SJSA1 (cell line): ENCODE data around the gene IQCB1. TPM values are rescaled to one million over a fixed set of nuclear protein-coding genes. Genes with fewer than 3 reads are reported as not detected.
"Not testable (repeated sequence)": the region's sequence is repeated elsewhere in the genome, so short reads cannot be mapped to it uniquely, and the experiment has no call there.

Source experiments
- DNase-seq, 2 experiments: peaks; one replicate each; pipeline ENCODE4 v3.0.0-alpha.2; 2015 to 2020; ENCODE audit warnings: low spot score in 2 of 2, low read depth in 1 of 2
- H3K27ac ChIP-seq: fragments of 250-450 bp; sonication (Bioruptor Pico); 2 replicates; pipeline ENCODE4 v1.5.1; 2020; ENCODE audit warnings: mild to moderate bottlenecking, moderate library complexity
- H3K27me3 ChIP-seq: fragments of 250-450 bp; sonication (Bioruptor Pico); replicated peaks from 2 replicates; pipeline ENCODE4 v1.5.1; 2020; ENCODE audit warnings: mild to moderate bottlenecking, moderate library complexity
- H3K36me3 ChIP-seq: fragments of 250-450 bp; sonication (Bioruptor Pico); 2 replicates; pipeline ENCODE4 v1.5.1; 2020; ENCODE audit warnings: mild to moderate bottlenecking
- H3K4me1 ChIP-seq: fragments of 250-450 bp; sonication (Bioruptor Pico); replicated peaks from 2 replicates; pipeline ENCODE4 v1.6.1; 2021; ENCODE audit warnings: mild to moderate bottlenecking
- H3K4me3 ChIP-seq: fragments of 250-450 bp; sonication (Bioruptor Pico); 2 replicates; pipeline ENCODE4 v1.5.1; 2020; ENCODE audit warnings: mild to moderate bottlenecking
- H3K9me3 ChIP-seq: fragments of 250-450 bp; sonication (Bioruptor Pico); replicated peaks from 2 replicates; pipeline ENCODE4 v1.5.1; 2020; ENCODE audit warnings: mild to moderate bottlenecking
- total RNA-seq: library from RNA; depleted of rRNA; stranded (reverse); fragments of >200 nt; shearing (Covaris generic); gene quantifications from 2 replicates; pipeline ENCODE4 v1.2.3, GENCODE V29; 2014; rRNA removed

IQCB1 gene
- total RNA-seq: 25.3 and 28.6 TPM in 2 replicates

DNA sequence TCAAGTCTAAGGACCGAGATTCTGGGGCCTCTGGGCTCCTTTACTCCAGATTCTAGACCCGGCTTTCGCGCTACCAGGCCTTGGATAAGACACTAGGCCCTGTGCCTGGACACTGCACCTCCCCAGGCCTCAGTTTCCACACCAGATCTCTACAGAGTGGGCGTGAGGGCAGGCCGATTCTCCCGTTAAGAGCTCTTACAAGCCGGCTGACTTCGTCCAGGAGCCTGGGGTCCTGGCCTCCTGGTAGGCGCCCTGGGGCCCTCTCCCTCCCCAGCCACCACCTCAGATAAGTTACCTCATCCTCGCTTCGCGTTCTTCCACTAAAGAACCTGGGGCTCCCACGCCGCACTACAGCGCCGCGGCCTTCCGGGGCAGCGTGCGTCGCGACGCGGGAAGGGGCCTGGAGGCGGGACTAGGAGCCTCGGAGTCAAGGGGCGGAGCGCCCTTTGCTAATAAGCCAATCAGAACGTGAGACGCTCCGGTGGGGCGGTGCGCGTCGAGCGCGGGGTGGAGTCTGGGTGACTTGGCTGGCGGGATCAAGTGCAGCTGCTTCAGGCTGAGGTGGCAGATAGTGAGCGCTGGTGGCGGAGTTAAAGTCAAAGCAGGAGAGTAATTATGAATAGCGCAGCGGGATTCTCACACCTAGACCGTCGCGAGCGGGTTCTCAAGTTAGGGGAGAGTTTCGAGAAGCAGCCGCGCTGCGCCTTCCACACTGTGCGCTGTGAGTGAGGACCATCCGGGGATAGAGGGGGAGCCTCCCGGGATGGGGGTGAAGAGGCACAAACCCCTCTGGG lies at the start of gene IQCB1, which contains the start of gene EAF2:
TSS of gene IQCB1 (minus strand) at position 390 of the 794 bp plus-strand sequence. CDS start 6,100 bp downstream, outside the sequence.
TSS of gene EAF2 (plus strand) at position 539 of the 794 bp plus-strand sequence. CDS start at position 616, 77 bp downstream.
- H3K4me1 ChIP-seq: peaks cover 3% of the 10 kb centered on the region; the same call in 1 of the 2 replicates
- peak within 1 kb of the TSS; percentile 53 for H3K4me3 ChIP-seq
- H3K9me3 ChIP-seq: no peaks in the 10 kb centered on the region
- peaks cover 27% of the 10 kb centered on the region for H3K36me3 ChIP-seq
- peaks cover 15% of the 10 kb centered on the region for H3K27me3 ChIP-seq
- H3K27ac ChIP-seq: peak within 1 kb of the TSS; percentile 52
- DNase-seq: peak; percentile 86 to 89

DNA sequence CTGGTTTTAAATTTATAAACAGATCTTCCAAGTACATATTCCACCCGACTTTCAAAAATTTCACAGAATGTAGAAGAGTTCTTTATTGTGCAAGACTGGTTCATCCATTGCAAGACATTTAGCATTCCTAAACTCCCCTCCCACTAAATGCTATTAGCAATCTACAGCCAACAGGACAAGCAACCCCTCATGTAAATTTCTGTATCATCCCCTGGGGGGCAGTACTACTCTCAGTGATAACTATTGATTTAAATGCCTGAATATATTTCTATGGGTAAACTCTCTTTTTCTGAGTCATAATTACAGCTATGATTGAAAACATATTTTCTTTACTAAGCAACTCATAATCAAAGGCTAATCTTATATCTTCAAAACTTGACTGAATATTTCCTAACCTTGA lies 48.6 kb upstream of the IQCB1 start:
- H3K27ac ChIP-seq: no peak overlapping the region
- DNase-seq: no peak
- no peaks in the 10 kb centered on the region for H3K36me3 ChIP-seq
- no peaks in the 10 kb centered on the region for H3K9me3 ChIP-seq
- no peaks in the 10 kb centered on the region for H3K27me3 ChIP-seq
- no peak overlapping the region for H3K4me3 ChIP-seq
- no peaks in the 10 kb centered on the region for H3K4me1 ChIP-seq

DNA sequence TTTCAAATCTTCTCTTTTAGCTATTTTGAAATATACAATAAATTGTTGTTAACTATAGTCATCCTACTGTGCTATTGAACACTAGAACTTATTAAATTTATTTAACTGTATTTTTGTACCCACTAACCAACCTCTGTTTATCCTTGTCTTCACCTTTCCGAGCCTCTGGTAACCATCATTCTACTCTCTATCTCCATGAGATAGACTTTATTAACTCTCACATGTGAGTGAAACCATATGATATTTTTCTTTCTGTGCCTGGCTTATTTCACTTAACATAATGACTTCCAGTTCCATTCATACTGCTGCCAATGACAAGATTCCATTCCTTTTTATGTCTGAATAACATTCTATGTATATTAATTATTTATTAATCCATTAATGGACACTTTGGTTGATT lies 43.6 kb upstream of the IQCB1 start:
- H3K9me3 ChIP-seq: no peaks in the 10 kb centered on the region
- no peaks in the 10 kb centered on the region for H3K27me3 ChIP-seq
- no peaks in the 10 kb centered on the region for H3K36me3 ChIP-seq
- H3K4me3 ChIP-seq: no peak overlapping the region
- H3K27ac ChIP-seq: no peak overlapping the region
- H3K4me1 ChIP-seq: no peaks in the 10 kb centered on the region
- no peak for DNase-seq

DNA sequence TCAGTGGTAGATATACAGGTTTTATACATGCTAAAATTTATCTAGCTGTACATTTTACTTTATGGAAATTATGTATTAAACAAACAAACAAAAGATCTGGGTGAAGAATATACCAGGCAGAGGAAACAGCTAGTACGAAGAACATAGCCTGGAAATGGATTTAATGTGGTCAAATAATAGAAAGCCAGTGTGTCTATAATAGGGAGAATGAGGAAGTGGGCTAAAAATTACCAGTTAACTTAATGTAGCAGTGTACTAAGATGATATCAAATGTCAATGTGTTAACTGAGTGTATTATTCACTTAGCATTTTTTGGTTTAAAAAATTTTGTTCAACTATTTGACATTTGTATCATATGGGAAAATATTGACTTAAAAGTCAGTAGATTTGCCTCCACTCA lies 36.6 kb upstream of the IQCB1 start:
- H3K27ac ChIP-seq: no peak overlapping the region
- no peaks in the 10 kb centered on the region for H3K36me3 ChIP-seq
- H3K27me3 ChIP-seq: no peaks in the 10 kb centered on the region
- no peak overlapping the region for H3K4me3 ChIP-seq
- no peak for DNase-seq
- H3K4me1 ChIP-seq: no peaks in the 10 kb centered on the region
- H3K9me3 ChIP-seq: no peaks in the 10 kb centered on the region

DNA sequence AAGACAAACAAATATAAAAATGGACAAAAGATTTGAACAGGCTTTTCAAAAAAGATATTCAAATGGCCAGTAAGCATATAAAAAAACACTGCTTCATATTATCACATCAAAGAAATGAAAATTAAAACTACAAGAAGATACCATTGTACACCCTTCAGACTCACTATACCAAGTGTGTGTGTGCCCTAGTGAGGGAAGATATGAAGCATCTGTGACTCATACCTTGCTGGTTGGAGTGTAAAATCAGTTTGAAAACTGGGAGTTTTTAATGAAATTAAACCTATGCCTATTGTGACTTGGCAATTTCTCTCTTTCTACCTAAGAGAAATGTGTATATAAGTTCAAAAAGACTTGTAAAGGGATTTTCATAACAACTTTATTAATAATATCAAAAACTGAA lies 35.9 kb upstream of the IQCB1 start:
- Histone ChIP-seq H3K4me3 (no peak overlapping the region), H3K4me1 (no peaks in the 10 kb centered on the region), H3K27ac (no peak overlapping the region), H3K27me3 (no peaks in the 10 kb centered on the region), H3K9me3 (no peaks in the 10 kb centered on the region), H3K36me3 (no peaks in the 10 kb centered on the region)
- DNase-seq: no peak

DNA sequence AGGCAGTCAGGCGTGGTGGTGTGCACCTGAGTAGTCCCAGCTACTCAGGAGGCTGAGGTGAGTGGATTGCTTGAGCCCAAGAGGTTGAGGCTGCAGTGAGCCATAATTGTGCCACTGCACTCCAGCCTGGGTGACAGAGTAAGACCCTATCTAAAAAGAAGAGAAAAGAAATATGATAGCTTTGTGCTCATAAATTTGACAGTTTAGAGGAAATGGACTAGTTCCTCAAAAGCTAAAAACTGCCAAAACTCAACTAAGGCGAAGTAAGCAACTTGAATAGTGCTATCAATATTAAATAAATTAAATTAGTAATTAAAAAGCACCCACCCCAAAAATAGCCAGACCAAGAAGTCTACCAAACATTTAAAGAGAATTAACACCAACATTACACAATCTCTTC lies 34.9 kb upstream of the IQCB1 start:
- H3K4me3 ChIP-seq: no peak overlapping the region
- H3K9me3 ChIP-seq: no peaks in the 10 kb centered on the region
- DNase-seq: no peak
- H3K4me1 ChIP-seq: no peaks in the 10 kb centered on the region
- H3K27ac ChIP-seq: no peak overlapping the region
- H3K36me3 ChIP-seq: no peaks in the 10 kb centered on the region
- H3K27me3 ChIP-seq: no peaks in the 10 kb centered on the region

DNA sequence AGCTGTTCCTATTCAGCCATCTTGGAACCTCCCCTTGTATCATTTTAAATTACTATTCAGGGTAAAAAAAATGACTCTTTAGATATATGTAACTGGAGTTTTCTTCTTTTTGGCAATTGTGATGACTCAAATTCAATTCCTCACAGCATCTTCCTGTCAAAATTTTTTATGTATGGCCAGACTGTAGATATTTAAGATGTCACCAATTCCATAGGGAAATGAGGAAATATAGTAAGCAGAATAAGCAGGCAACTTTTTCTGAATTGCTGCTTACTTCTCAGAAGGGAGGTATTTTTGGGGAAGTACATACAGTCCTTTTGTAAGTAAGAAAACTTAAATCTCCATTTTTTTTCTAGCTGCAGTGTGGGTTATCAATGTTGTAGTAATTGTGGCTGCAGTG lies 28.9 kb upstream of the IQCB1 start:
- DNase-seq: no peak
- no peaks in the 10 kb centered on the region for H3K36me3 ChIP-seq
- H3K9me3 ChIP-seq: no peaks in the 10 kb centered on the region
- no peaks in the 10 kb centered on the region for H3K27me3 ChIP-seq
- no peak overlapping the region for H3K4me3 ChIP-seq
- no peaks in the 10 kb centered on the region for H3K4me1 ChIP-seq
- no peak overlapping the region for H3K27ac ChIP-seq

GRCh38 chr3:121863247-121863646 lies 28.4 kb upstream of the IQCB1 start:
- H3K4me3 ChIP-seq, H3K9me3 ChIP-seq, DNase-seq, H3K36me3 ChIP-seq, H3K27ac ChIP-seq, H3K27me3 ChIP-seq, H3K4me1 ChIP-seq: not testable (repeated sequence)

- DNase-seq, H3K4me1 ChIP-seq, H3K4me3 ChIP-seq: not testable (repeated sequence)
Measured at GRCh38 chr3:121857778-121858177, 22.9 kb upstream of the IQCB1 start.

GRCh38 chr3:121855555-121855954 lies 20.7 kb upstream of the IQCB1 start:
- Histone ChIP-seq H3K27me3 (no peaks in the 10 kb centered on the region), H3K36me3 (no peaks in the 10 kb centered on the region), H3K27ac (no peak overlapping the region), H3K4me3 (no peak overlapping the region), H3K9me3 (no peaks in the 10 kb centered on the region), H3K4me1 (no peaks in the 10 kb centered on the region)
- DNase-seq: no peak

More at GRCh38 chr3:121857778-121858177, 22.9 kb upstream of the IQCB1 start:
- H3K27me3 ChIP-seq, H3K36me3 ChIP-seq, H3K9me3 ChIP-seq, H3K27ac ChIP-seq: not testable (repeated sequence)

DNA sequence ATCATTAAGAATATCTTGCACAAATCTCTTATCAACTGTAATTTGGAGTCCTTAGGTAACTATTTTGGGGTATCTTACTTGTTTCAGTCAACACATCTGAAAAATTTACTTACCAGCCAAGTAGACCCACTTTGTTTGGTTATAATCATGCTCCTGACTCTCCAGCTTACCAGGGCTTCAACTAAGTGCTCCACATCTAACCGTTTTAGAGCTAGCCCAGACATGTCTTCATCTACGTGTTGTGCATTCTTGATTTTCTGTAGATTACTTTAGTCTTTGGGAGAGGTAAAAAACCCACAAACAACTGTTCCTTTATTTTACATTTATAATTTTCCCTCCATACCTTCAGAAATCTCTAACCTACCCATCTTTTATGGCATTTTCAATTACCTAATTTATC lies 17.4 kb upstream of the IQCB1 start:
- H3K27me3 ChIP-seq: no peaks in the 10 kb centered on the region
- no peaks in the 10 kb centered on the region for H3K36me3 ChIP-seq
- H3K27ac ChIP-seq: no peak overlapping the region
- H3K4me1 ChIP-seq: no peaks in the 10 kb centered on the region
- H3K9me3 ChIP-seq: no peaks in the 10 kb centered on the region
- H3K4me3 ChIP-seq: no peak overlapping the region
- no peak for DNase-seq

DNA sequence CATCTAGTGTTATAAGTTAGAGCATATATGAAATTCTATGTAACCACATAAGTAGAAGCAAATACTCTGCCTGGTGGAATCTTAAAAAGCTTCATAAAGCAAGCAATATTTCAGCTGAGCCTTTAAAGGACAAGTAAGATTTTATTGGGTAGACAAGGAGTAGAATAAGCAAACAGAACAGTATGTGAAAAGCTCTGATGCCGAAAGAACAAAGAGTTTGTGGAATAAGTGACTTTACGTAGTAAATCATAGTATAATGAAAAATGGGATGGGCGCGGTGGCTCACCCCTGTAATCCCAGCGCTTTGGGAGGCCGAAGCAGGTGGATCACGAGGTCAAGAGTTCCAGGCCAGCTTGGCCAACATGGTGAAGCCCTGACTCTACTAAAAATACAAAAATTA lies 10.0 kb upstream of the IQCB1 start:
- no peak overlapping the region for H3K4me3 ChIP-seq
- no peaks in the 10 kb centered on the region for H3K4me1 ChIP-seq
- no peaks in the 10 kb centered on the region for H3K36me3 ChIP-seq
- H3K27me3 ChIP-seq: peaks cover 3% of the 10 kb centered on the region; the same call in 1 of the 2 replicates
- no peak for DNase-seq
- no peak overlapping the region for H3K27ac ChIP-seq
- no peaks in the 10 kb centered on the region for H3K9me3 ChIP-seq

- no peak overlapping the region for H3K4me3 ChIP-seq
- H3K27me3 ChIP-seq: peaks cover 18% of the 10 kb centered on the region
- no peaks in the 10 kb centered on the region for H3K36me3 ChIP-seq
- no peaks in the 10 kb centered on the region for H3K9me3 ChIP-seq
- H3K4me1 ChIP-seq: peaks cover 3% of the 10 kb centered on the region; the same call in 1 of the 2 replicates
- H3K27ac ChIP-seq: no peak overlapping the region
- no peak for DNase-seq
Measured at GRCh38 chr3:121839962-121840361, 5.1 kb upstream of the IQCB1 start.

DNA sequence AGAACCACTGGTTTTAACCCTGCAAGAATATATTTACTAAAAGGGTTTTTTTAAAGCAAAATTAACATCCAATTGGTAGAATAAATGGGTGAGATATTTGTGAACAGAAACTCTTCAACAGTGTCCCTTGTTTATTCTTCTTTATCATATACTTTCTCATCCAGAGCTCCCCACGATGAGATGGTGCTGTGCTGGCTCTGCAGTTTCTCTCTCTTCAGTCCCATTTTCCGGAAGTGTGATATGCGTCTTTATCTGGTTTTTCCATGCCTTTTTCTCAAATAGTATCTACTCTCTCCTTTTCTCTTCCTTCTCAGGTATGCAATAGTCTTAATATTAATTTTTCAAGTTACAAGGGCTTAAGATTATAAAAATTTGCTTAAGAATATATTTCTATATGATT lies 1.6 kb upstream of the IQCB1 start:
- DNase-seq: no peak
- H3K36me3 ChIP-seq: peaks cover 23% of the 10 kb centered on the region

More for the DNA sequence above, 1.6 kb upstream of the IQCB1 start:
- Histone ChIP-seq H3K27me3 (peaks cover 15% of the 10 kb centered on the region), H3K9me3 (no peaks in the 10 kb centered on the region), H3K4me1 (peaks cover 3% of the 10 kb centered on the region; the same call in 1 of the 2 replicates), H3K27ac (no peak overlapping the region), H3K4me3 (no peak overlapping the region)
